K562 treated with DMSO at 1 percent for 24 hours (cell line): ENCODE measurements around the gene IRX6. TPM values are rescaled to one million over a fixed set of nuclear protein-coding genes. Genes with fewer than 3 reads are reported as not detected.

Source experiments
- total RNA-seq: library from RNA; unstranded; fragments of 300-600 nt; gene quantifications from 2 replicates; pipeline ENCODE4 v1.2.3, GENCODE V29; 2022; ENCODE audit warnings: low read depth; ENCODE audit not compliant: insufficient read depth

IRX6 gene
- 0.61 and 0.69 TPM in 2 replicates for total RNA-seq

DNA sequence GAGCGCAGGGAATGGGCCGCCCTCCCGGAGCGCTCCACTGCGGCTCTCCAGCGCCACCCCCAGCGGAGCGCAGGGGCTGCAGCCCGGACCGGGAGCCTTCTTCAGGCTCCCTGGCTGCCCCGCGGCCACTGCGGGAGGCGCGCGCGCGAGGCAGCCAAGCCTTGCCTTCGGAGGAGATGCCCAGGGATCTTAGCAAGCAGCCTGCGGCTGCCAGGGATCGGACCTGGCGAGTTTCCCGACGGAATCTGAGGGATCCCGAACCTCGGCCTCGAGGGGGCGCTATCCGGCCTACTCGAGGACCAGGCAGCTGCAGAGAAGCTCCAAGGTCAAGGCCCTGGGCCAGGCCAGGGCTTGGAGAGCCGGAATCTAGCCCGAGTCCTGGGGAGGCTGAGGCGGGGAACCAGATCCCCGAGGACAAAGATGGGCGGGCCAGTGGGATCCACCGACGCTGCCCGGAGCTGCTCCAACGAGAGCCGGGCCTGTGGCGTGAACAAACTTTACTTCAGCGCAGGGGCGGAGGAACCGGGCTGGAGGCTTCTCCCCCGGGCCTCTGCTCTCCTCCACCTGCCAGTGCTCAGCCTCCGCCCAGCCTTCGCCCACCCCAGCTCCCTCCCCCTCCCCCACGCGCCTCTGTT, at the start of gene IRX6:
Gene IRX6 (plus strand): TSS at position 567 of the 635 bp plus-strand sequence. CDS start 889 bp downstream, outside the sequence.

Other genes starting within 250 kb of the IRX6 start
- 0.06 TPM in 1 of 2 replicates, not detected in the other for gene MMP2, start 155.0 kb downstream of the IRX6 start, total RNA-seq
- gene LPCAT2, start 184.9 kb downstream of the IRX6 start, total RNA-seq: 8.4 and 10.7 TPM in 2 replicates
- not detected in 2 replicates for gene CAPNS2, start 242.5 kb downstream of the IRX6 start, total RNA-seq